Epithelial cell of esophagus (primary cell): ENCODE measurements around the gene OPN1SW.

ENCODE experiments used
- DNase-seq: peaks from one replicate; pipeline ENCODE4 v3.0.0; 2010; ENCODE audit warnings: low read depth
- H3K4me3 ChIP-seq: 2 replicates; pipeline ENCODE4 v1.5.1; 2011; ENCODE audit warnings: mild to moderate bottlenecking, low read length, control low read depth
- CTCF ChIP-seq: IDR thresholded peaks from 2 replicates; pipeline ENCODE4 v1.5.1; 2011; ENCODE audit warnings: low read depth, mild to moderate bottlenecking, low read length, control low read depth, inconsistent platforms; ENCODE audit not compliant: insufficient read depth; ENCODE audit errors: missing control alignments

OPN1SW gene

GRCh38 chr7:128788446-128789412 lies 13.1 kb upstream of the OPN1SW start:
- no peak for DNase-seq
- TF ChIP-seq CTCF, result no peak
- H3K4me3 ChIP-seq, result no peak overlapping the region

- no peak for TF ChIP-seq CTCF
- no peak for DNase-seq
- H3K4me3 ChIP-seq, result no peak overlapping the region
Measured at GRCh38 chr7:128785738-128786137, 10.1 kb upstream of the OPN1SW start.

GRCh38 chr7:128783143-128783861 lies 7.7 kb upstream of the OPN1SW start:
- no peak for TF ChIP-seq CTCF
- H3K4me3 ChIP-seq, result no peak overlapping the region
- DNase-seq, result peak; percentile 57

GRCh38 chr7:128781851-128782250 lies 6.3 kb upstream of the OPN1SW start:
- no peak for TF ChIP-seq CTCF

GRCh38 chr7:128781126-128781525 lies 5.5 kb upstream of the OPN1SW start:
- TF ChIP-seq CTCF, result no peak
- no peak for DNase-seq
- H3K4me3 ChIP-seq, result no peak overlapping the region

More at GRCh38 chr7:128781851-128782250, 6.3 kb upstream of the OPN1SW start:
- no peak for DNase-seq
- no peak overlapping the region for H3K4me3 ChIP-seq

- no peak for DNase-seq
- no peak overlapping the region for H3K4me3 ChIP-seq
- no peak for TF ChIP-seq CTCF
Measured at GRCh38 chr7:128778946-128779345, 3.4 kb upstream of the OPN1SW start.
